IPS DF 6.9 (cell line): ENCODE measurements around the gene RSL1D1.
"Not testable (repeated sequence)": the region's sequence is repeated elsewhere in the genome, so short reads cannot be mapped to it uniquely, and the experiment has no call there.

ENCODE experiments used
- DNase-seq: peaks from one replicate; pipeline ENCODE4 v3.0.0-alpha.2; 2013; ENCODE audit warnings: low read depth, low spot score
- H3K27ac ChIP-seq: one replicate; pipeline ENCODE4 v1.5.1; 2013; ENCODE audit warnings: low read length, control low read depth
- H3K27me3 ChIP-seq: 2 replicates; pipeline ENCODE4 v1.6.1; 2013; ENCODE audit warnings: mild to moderate bottlenecking, low read length; ENCODE audit not compliant: control insufficient read depth, insufficient read depth
- H3K36me3 ChIP-seq: 2 replicates; pipeline ENCODE4 v1.6.1; 2013; ENCODE audit warnings: low read length; ENCODE audit not compliant: control insufficient read depth, insufficient read depth
- H3K4me1 ChIP-seq: 2 replicates; pipeline ENCODE4 v1.6.1; 2013; ENCODE audit warnings: low read length; ENCODE audit not compliant: control insufficient read depth, insufficient read depth
- H3K4me3 ChIP-seq: 2 replicates; pipeline ENCODE4 v1.5.1; 2013; ENCODE audit warnings: mild to moderate bottlenecking, low read length
- H3K9me3 ChIP-seq: 2 replicates; pipeline ENCODE4 v1.6.1; 2013; ENCODE audit warnings: low read length, inconsistent platforms; ENCODE audit not compliant: control insufficient read depth, insufficient read depth
- WGBS: extraction: QIAGEN DNeasy Blood & Tissue Kit; methylation state at CpG from one replicate; pipeline ENCODE4 v1.1.7; 2013; ENCODE audit warnings: mixed read lengths, missing lambda C conversion rate; ENCODE audit not compliant: insufficient read length, insufficient coverage; 5-methylcytosine and 5-hydroxymethylcytosine counted together

Gene RSL1D1

DNA sequence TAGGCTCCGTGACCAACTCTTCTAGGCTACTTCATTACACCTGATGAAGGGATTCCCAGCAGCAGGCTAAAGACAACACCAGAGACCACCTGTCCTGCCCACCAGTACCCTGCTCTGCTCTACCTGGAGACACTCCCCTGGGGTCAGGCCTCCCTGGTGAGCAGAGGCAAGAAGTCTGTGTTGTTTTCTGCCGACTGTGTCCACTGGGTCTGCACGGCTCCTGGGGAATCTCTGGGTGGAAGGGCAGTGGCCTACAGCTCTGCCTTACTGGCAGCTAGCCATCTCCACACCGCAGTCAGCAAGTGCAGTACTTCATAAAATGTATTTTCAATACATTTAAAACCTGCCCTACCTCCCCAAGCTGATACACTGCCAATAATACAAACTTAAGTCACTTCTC lies 6.8 kb downstream of the RSL1D1 start:
- WGBS, result no CpG with 5 or more reads among the region's 4 CpGs
- Histone ChIP-seq H3K27ac (no peak overlapping the region), H3K36me3 (peaks cover 48% of the 10 kb centered on the region), H3K27me3 (no peaks in the 10 kb centered on the region), H3K4me3 (no peak overlapping the region), H3K4me1 (no peaks in the 10 kb centered on the region), H3K9me3 (no peaks in the 10 kb centered on the region)
- DNase-seq, result no peak

DNA sequence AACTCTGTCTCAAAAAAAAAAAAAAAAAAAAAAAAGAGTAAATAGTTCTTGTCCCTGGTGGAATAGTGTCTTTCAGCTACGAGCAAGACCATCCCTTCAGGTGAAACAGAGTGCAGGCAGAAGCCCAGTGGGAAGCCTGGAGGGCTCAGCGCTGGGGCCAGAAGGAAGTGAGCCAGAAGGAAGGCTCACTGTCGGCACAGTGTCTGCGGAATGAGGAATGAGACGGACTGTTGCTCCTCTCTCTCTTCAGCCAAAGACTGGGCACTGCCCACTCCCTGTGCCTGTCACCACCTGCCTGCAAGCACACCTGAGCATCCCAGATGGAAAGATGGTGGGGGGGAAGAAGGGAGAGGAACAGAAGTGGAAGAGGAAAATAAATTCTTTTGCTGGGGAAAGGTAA lies 7.5 kb downstream of the RSL1D1 start:
- no CpG with 5 or more reads among the region's 5 CpGs for WGBS
- H3K36me3 ChIP-seq, result peaks cover 46% of the 10 kb centered on the region
- H3K4me1 ChIP-seq, result no peaks in the 10 kb centered on the region
- H3K4me3 ChIP-seq, result no peak overlapping the region
- no peaks in the 10 kb centered on the region for H3K9me3 ChIP-seq
- no peak overlapping the region for H3K27ac ChIP-seq
- DNase-seq, result no peak
- no peaks in the 10 kb centered on the region for H3K27me3 ChIP-seq

DNA sequence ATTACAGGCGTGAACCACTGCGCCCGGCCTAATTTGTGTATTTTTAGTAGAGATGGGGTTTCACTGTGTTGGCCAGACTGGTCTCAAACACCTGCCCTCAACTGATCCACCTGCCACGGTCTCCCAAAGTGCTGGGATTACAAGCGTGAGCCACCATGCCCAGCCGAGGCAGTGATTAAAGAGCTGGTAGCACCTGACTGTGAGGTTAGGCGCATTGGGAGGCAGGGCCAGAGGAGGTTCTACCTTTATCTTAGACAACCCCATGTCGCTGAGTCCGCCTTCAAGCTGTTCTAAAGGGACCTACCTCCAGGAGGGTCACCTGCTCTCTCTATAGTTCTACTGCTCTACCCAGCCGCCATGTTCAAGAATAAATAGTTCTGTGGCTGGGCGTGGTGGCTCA lies 8.1 kb downstream of the RSL1D1 start:
- Histone ChIP-seq H3K4me1 (no peaks in the 10 kb centered on the region), H3K27ac (no peak overlapping the region), H3K9me3 (no peaks in the 10 kb centered on the region), H3K4me3 (no peak overlapping the region), H3K27me3 (no peaks in the 10 kb centered on the region), H3K36me3 (peaks cover 42% of the 10 kb centered on the region)
- no peak for DNase-seq
- WGBS, result no CpG with 5 or more reads among the region's 11 CpGs

GRCh38 chr16:11841026-11841425 lies 10.3 kb downstream of the RSL1D1 start:
- WGBS, result no CpG with 5 or more reads among the region's 7 CpGs
- Histone ChIP-seq H3K27ac (no peak overlapping the region), H3K9me3 (no peaks in the 10 kb centered on the region), H3K27me3 (no peaks in the 10 kb centered on the region), H3K4me1 (no peaks in the 10 kb centered on the region), H3K4me3 (no peak overlapping the region), H3K36me3 (peaks cover 52% of the 10 kb centered on the region)
- no peak for DNase-seq

- no peak for DNase-seq
- Histone ChIP-seq H3K9me3 (no peaks in the 10 kb centered on the region), H3K4me3 (no peak overlapping the region), H3K36me3 (peaks cover 31% of the 10 kb centered on the region), H3K4me1 (no peaks in the 10 kb centered on the region), H3K27me3 (no peaks in the 10 kb centered on the region), H3K27ac (no peak overlapping the region)
- WGBS, result no CpG with 5 or more reads among the region's 7 CpGs
Measured at GRCh38 chr16:11836650-11837244, 14.6 kb downstream of the RSL1D1 start.

- no peak for DNase-seq
- no peak overlapping the region for H3K27ac ChIP-seq
- WGBS, result no CpG with 5 or more reads among the region's 9 CpGs
Measured at GRCh38 chr16:11835891-11836649, 15.3 kb downstream of the RSL1D1 start.

GRCh38 chr16:11835309-11835708 lies 16.0 kb downstream of the RSL1D1 start:
- Histone ChIP-seq H3K36me3 (peaks cover 21% of the 10 kb centered on the region), H3K27me3 (no peaks in the 10 kb centered on the region), H3K4me1 (no peaks in the 10 kb centered on the region), H3K27ac (no peak overlapping the region), H3K9me3 (no peaks in the 10 kb centered on the region), H3K4me3 (no peak overlapping the region)
- WGBS, result no CpG with 5 or more reads among the region's 4 CpGs
- no peak for DNase-seq

More at GRCh38 chr16:11835891-11836649, 15.3 kb downstream of the RSL1D1 start:
- Histone ChIP-seq H3K36me3 (peaks cover 27% of the 10 kb centered on the region), H3K4me3 (no peak overlapping the region), H3K4me1 (no peaks in the 10 kb centered on the region), H3K27me3 (no peaks in the 10 kb centered on the region), H3K9me3 (no peaks in the 10 kb centered on the region)

GRCh38 chr16:11833951-11834695 lies 17.2 kb downstream of the RSL1D1 start:
- H3K27ac ChIP-seq, result no peak overlapping the region
- DNase-seq, result no peak
- no CpG with 5 or more reads among the region's 6 CpGs for WGBS
- no peak overlapping the region for H3K4me3 ChIP-seq
- H3K4me1 ChIP-seq, result no peaks in the 10 kb centered on the region
- H3K36me3 ChIP-seq, result peaks cover 14% of the 10 kb centered on the region
- H3K27me3 ChIP-seq, result no peaks in the 10 kb centered on the region
- no peaks in the 10 kb centered on the region for H3K9me3 ChIP-seq

GRCh38 chr16:11828696-11829095 lies 22.6 kb downstream of the RSL1D1 start:
- DNase-seq, result no peak
- Histone ChIP-seq H3K4me1 (no peaks in the 10 kb centered on the region), H3K27me3 (no peaks in the 10 kb centered on the region), H3K9me3 (no peaks in the 10 kb centered on the region), H3K36me3 (no peaks in the 10 kb centered on the region), H3K4me3 (no peak overlapping the region), H3K27ac (no peak overlapping the region)
- WGBS, result no CpG with 5 or more reads among the region's 5 CpGs

- not testable (repeated sequence) for H3K36me3 ChIP-seq, H3K4me3 ChIP-seq, H3K4me1 ChIP-seq, H3K27me3 ChIP-seq, DNase-seq, H3K9me3 ChIP-seq, H3K27ac ChIP-seq
- no CpG with 5 or more reads among the region's 13 CpGs for WGBS
Measured at GRCh38 chr16:11825520-11826165, 25.7 kb downstream of the RSL1D1 start.
